Measurements from ENCODE around the gene NDC80. TPM values are rescaled to one million over a fixed set of nuclear protein-coding genes. Genes with fewer than 3 reads are reported as not detected.
A peak's percentile ranks its signal among the peaks of the same experiment; 100 is the strongest.

The NDC80 gene
- total and polyA plus RNA-seq, 9 donors: 10.6 to 17.8 (median 14.6) TPM

DNA sequence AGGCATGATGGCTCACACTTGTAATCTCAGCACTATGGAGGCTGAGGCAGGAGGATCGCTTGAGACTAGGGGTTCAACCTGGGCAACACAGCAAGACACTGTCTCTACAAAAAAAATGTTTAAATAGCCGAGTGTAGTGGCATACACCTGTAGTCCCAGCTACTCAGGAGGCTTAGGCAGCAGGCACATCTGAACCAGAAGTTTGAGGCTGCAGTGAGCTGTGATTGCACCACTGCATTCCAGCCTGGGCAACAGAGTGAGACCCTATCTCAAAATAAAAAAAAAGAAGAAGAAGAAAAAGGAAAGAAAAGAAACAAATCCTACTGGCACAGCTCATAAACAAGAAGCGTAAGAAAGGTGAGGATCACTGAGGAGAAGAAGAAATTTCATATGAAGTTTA, 19.9 kb upstream of the NDC80 start:
- no peaks in the 10 kb centered on the region for H3K27me3 ChIP-seq (ENCODE audit: control insufficient read depth, insufficient read depth, low read length)
- no peak overlapping the region for H3K27ac ChIP-seq (ENCODE audit: low read length)
- H3K9me3 ChIP-seq (replicated peaks; ENCODE audit: control insufficient read depth, low read depth, low read length): no peaks in the 10 kb centered on the region
- no peak overlapping the region for H3K4me3 ChIP-seq (ENCODE audit: low read length)
- H3K36me3 ChIP-seq (ENCODE audit: control insufficient read depth, insufficient read depth, low read length): peaks cover 6% of the 10 kb centered on the region
- 94% methylated on average over 2 of the region's 3 CpGs for WGBS (ENCODE audit: insufficient coverage)
- no peaks in the 10 kb centered on the region for H3K4me1 ChIP-seq (ENCODE audit: control insufficient read depth, insufficient read depth, low read length)
- no peak for DNase-seq

DNA sequence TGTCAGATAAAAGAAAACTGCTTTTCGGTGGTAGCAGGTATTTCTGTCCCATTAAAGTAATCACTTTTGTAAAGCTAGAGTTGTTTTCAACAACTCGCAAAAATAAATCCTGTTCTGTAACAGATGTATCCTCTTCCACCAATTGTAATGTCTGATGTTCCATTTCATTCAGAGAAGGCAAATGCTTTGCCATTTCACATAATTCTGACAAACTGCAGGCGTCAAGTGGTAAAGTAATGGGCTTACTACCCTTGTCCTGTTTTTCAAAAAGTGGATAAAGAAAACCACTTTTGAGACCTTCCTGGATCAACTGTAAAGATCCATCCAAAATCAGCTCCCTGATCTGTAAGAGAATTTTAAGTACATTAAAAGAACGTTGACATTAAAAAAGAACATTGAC, 16.7 kb upstream of the NDC80 start:
- no peaks in the 10 kb centered on the region for H3K27me3 ChIP-seq (ENCODE audit: control insufficient read depth, insufficient read depth, low read length)
- H3K9me3 ChIP-seq (replicated peaks; ENCODE audit: control insufficient read depth, low read depth, low read length): no peaks in the 10 kb centered on the region
- DNase-seq: no peak
- H3K36me3 ChIP-seq (ENCODE audit: control insufficient read depth, insufficient read depth, low read length): peaks cover 4% of the 10 kb centered on the region
- no peak overlapping the region for H3K4me3 ChIP-seq (ENCODE audit: low read length)
- H3K4me1 ChIP-seq (ENCODE audit: control insufficient read depth, insufficient read depth, low read length): no peaks in the 10 kb centered on the region
- H3K27ac ChIP-seq (ENCODE audit: low read length): no peak overlapping the region
- no CpG with 5 or more reads among the region's 4 CpGs for WGBS (ENCODE audit: insufficient coverage)

DNA sequence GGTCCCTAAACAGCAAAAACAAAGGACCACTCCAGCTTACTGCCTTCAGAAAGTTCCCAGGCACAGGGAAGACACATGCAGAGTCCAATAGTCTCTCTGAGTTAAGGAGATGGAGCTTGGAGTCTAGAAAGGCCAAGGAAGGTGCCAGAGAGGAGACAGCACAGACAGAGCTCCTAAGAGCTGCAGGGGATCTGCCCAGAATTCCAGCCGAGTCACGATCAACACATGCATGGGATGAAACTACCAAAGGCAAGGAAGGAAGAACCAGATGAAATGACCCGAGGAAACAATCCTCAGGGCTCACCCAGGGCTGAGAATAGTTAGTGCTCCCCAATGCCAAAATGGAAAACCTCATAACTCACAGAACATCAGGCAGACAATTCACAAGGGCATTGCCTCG, 15.5 kb upstream of the NDC80 start:
- Histone ChIP-seq H3K27ac (ENCODE audit: low read length) (no peak overlapping the region), H3K9me3 (replicated peaks; ENCODE audit: control insufficient read depth, low read depth, low read length) (no peaks in the 10 kb centered on the region), H3K27me3 (ENCODE audit: control insufficient read depth, insufficient read depth, low read length) (no peaks in the 10 kb centered on the region), H3K4me3 (ENCODE audit: low read length) (no peak overlapping the region), H3K4me1 (ENCODE audit: control insufficient read depth, insufficient read depth, low read length) (no peaks in the 10 kb centered on the region), H3K36me3 (ENCODE audit: control insufficient read depth, insufficient read depth, low read length) (peaks cover 4% of the 10 kb centered on the region)
- DNase-seq: no peak
- 94% methylated on average over 2 of the region's 4 CpGs for WGBS (ENCODE audit: insufficient coverage)

DNA sequence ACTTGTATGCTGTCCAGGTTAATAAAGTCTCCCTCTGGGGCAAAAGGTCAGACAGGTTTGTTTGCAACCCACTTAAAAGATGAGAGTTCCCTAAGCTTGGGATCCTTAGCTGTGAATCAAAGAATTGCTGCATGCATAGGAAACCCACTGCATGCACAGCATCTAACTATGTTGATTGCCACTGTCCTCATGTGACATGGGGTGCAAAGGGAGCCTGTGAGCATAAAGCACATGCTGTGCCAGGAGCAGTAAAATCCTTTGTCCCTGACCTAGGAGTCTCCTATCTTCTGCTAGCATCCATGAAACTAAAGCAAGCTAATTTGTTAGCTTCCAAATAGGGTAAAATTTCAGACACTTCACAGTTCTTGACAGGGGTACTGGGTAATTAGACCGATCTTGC, 13.8 kb upstream of the NDC80 start:
- no CpG with 5 or more reads among the region's 1 CpG for WGBS (ENCODE audit: insufficient coverage)
- no peaks in the 10 kb centered on the region for H3K36me3 ChIP-seq (ENCODE audit: control insufficient read depth, insufficient read depth, low read length)
- DNase-seq: no peak

GRCh38 chr18:2559249-2559648, 12.1 kb upstream of the NDC80 start:
- H3K4me1 ChIP-seq (ENCODE audit: control insufficient read depth, insufficient read depth, low read length): no peaks in the 10 kb centered on the region
- H3K4me3 ChIP-seq (ENCODE audit: low read length): no peak overlapping the region
- H3K27ac ChIP-seq (ENCODE audit: low read length): no peak overlapping the region
- no peaks in the 10 kb centered on the region for H3K27me3 ChIP-seq (ENCODE audit: control insufficient read depth, insufficient read depth, low read length)
- H3K9me3 ChIP-seq (replicated peaks; ENCODE audit: control insufficient read depth, low read depth, low read length): no peaks in the 10 kb centered on the region
- WGBS (ENCODE audit: insufficient coverage): no CpG with 5 or more reads among the region's 1 CpG
- no peak for DNase-seq
- H3K36me3 ChIP-seq (ENCODE audit: control insufficient read depth, insufficient read depth, low read length): no peaks in the 10 kb centered on the region

More for the DNA sequence above, 13.8 kb upstream of the NDC80 start:
- Histone ChIP-seq H3K4me3 (ENCODE audit: low read length) (no peak overlapping the region), H3K27ac (ENCODE audit: low read length) (no peak overlapping the region), H3K9me3 (replicated peaks; ENCODE audit: control insufficient read depth, low read depth, low read length) (no peaks in the 10 kb centered on the region), H3K4me1 (ENCODE audit: control insufficient read depth, insufficient read depth, low read length) (no peaks in the 10 kb centered on the region), H3K27me3 (ENCODE audit: control insufficient read depth, insufficient read depth, low read length) (no peaks in the 10 kb centered on the region)

- no peak for DNase-seq
- H3K4me3 ChIP-seq (ENCODE audit: low read length): no peak overlapping the region
- H3K27ac ChIP-seq (ENCODE audit: low read length): no peak overlapping the region
- H3K4me1 ChIP-seq (ENCODE audit: control insufficient read depth, insufficient read depth, low read length): no peaks in the 10 kb centered on the region
- no peaks in the 10 kb centered on the region for H3K9me3 ChIP-seq (replicated peaks; ENCODE audit: control insufficient read depth, low read depth, low read length)
- H3K27me3 ChIP-seq (ENCODE audit: control insufficient read depth, insufficient read depth, low read length): no peaks in the 10 kb centered on the region
- H3K36me3 ChIP-seq (ENCODE audit: control insufficient read depth, insufficient read depth, low read length): peaks cover 2% of the 10 kb centered on the region
- no CpG with 5 or more reads among the region's 1 CpG for WGBS (ENCODE audit: insufficient coverage)
Measured at GRCh38 chr18:2564373-2564772, 7.0 kb upstream of the NDC80 start.

DNA sequence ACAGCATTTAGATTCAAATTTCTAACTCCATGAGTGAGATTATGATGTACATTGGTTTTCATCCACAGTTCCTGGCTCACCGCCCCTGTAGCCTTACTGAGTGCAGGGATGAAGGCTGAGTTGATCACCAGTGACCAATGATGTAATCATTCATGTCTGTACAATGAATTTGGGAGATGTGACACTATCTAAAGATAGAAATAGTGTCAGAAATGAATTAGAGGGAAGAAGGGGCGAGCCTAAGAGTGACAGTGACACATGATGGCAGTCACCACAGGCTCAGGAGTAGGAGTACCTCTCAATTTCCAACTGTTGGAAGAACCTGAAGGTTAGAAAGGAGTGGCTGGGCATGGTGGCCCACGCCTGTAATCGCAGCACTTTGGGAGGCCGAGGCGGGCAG, 3.2 kb upstream of the NDC80 start:
- Histone ChIP-seq H3K27me3 (ENCODE audit: control insufficient read depth, insufficient read depth, low read length) (no peaks in the 10 kb centered on the region), H3K4me3 (ENCODE audit: low read length) (no peak overlapping the region), H3K27ac (ENCODE audit: low read length) (no peak overlapping the region), H3K9me3 (replicated peaks; ENCODE audit: control insufficient read depth, low read depth, low read length) (no peaks in the 10 kb centered on the region), H3K4me1 (ENCODE audit: control insufficient read depth, insufficient read depth, low read length) (peaks cover 11% of the 10 kb centered on the region), H3K36me3 (ENCODE audit: control insufficient read depth, insufficient read depth, low read length) (peaks cover 2% of the 10 kb centered on the region)
- WGBS (ENCODE audit: insufficient coverage): 98% methylated on average over 5 of the region's 6 CpGs
- DNase-seq: no peak

GRCh38 chr18:2568605-2569004, 2.8 kb upstream of the NDC80 start:
- H3K4me1 ChIP-seq (ENCODE audit: control insufficient read depth, insufficient read depth, low read length): peaks cover 11% of the 10 kb centered on the region
- no peak overlapping the region for H3K27ac ChIP-seq (ENCODE audit: low read length)
- WGBS (ENCODE audit: insufficient coverage): 94% methylated on average over 2 of the region's 3 CpGs
- H3K9me3 ChIP-seq (replicated peaks; ENCODE audit: control insufficient read depth, low read depth, low read length): no peaks in the 10 kb centered on the region
- no peaks in the 10 kb centered on the region for H3K27me3 ChIP-seq (ENCODE audit: control insufficient read depth, insufficient read depth, low read length)
- DNase-seq: no peak
- peaks cover 2% of the 10 kb centered on the region for H3K36me3 ChIP-seq (ENCODE audit: control insufficient read depth, insufficient read depth, low read length)
- H3K4me3 ChIP-seq (ENCODE audit: low read length): no peak overlapping the region

DNA sequence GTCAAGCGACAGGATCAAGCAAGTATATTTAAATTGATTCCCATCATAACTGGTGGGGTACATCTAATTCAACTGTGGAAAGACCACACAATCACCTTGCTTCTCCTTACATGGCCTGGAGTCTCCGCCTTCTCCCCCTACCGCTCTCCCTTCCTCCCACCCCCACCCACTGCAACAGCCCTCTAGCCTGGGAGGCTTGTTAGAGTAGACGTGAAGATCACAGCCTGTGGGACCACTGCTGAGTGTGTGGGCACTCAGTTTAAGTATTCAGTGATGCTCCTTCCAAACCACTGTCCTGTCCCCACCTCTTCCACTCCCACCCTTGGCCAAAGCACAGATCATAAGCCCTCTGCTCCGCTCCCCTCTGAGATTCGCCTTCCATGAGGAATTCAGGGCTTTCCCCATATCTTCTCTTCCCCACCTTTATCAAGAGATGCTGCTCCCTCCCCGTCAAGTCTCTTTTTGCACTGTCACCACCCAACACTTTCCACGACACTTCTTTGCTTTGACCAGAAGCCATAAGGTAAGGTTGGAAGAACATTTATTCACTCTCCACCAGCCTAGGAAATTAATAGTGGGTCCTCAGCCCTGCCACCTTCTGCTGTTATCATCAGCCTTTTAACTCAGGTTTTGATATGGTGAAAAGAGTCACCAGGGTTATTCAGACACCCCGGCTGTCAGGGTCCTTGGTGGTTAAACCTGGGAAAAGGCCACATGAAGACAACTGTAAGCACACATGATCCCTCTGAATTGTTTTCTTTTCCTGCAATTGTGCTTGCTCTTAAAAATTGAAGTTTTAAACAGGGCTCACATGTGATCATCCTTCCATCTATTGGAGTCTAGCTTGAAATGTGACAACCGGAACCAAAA, 1.8 kb upstream of the NDC80 start:
- 100% methylated on average over 2 of the region's 10 CpGs for WGBS (ENCODE audit: insufficient coverage)
- Histone ChIP-seq H3K4me3 (ENCODE audit: low read length) (no peak overlapping the region), H3K27me3 (ENCODE audit: control insufficient read depth, insufficient read depth, low read length) (no peaks in the 10 kb centered on the region), H3K4me1 (ENCODE audit: control insufficient read depth, insufficient read depth, low read length) (peaks cover 11% of the 10 kb centered on the region), H3K27ac (ENCODE audit: low read length) (no peak overlapping the region), H3K9me3 (replicated peaks; ENCODE audit: control insufficient read depth, low read depth, low read length) (no peaks in the 10 kb centered on the region), H3K36me3 (ENCODE audit: control insufficient read depth, insufficient read depth, low read length) (peaks cover 2% of the 10 kb centered on the region)
- DNase-seq: no peak

GRCh38 chr18:2570772-2571199, 571 bp upstream of the NDC80 start:
- peaks cover 11% of the 10 kb centered on the region for H3K4me1 ChIP-seq (ENCODE audit: control insufficient read depth, insufficient read depth, low read length)
- peak overlapping the region; percentile 76 for H3K4me3 ChIP-seq (ENCODE audit: low read length)
- no peaks in the 10 kb centered on the region for H3K9me3 ChIP-seq (replicated peaks; ENCODE audit: control insufficient read depth, low read depth, low read length)
- WGBS (ENCODE audit: insufficient coverage): 0% methylated on average over 12 of the region's 16 CpGs
- no peak for DNase-seq
- peak overlapping the region; percentile 95 for H3K27ac ChIP-seq (ENCODE audit: low read length)
- no peaks in the 10 kb centered on the region for H3K27me3 ChIP-seq (ENCODE audit: control insufficient read depth, insufficient read depth, low read length)
- H3K36me3 ChIP-seq (ENCODE audit: control insufficient read depth, insufficient read depth, low read length): peaks cover 8% of the 10 kb centered on the region
